ENCODE measurements around the gene INSIG1.

Gene INSIG1

DNA sequence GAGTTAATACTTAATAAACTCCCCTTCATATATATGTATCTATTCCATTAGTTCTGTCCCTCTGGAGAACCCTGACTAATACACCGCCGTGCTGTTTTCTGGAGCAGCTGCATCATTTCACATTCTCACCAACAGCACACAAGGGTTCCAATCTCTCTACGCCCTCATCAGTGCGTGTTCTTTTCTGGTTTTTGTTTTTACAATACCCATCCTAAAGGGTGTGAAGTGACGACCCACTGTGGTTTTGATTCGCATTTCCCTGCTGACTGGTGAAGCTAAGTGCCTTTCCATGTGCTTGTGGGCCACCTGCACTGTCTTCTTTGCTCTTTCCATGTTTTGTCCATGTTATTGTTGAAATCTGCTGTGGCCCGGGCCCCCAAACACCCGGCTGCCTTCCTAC, 11.0 kb upstream of the INSIG1 start:
- DNase-seq, result no peak

DNA sequence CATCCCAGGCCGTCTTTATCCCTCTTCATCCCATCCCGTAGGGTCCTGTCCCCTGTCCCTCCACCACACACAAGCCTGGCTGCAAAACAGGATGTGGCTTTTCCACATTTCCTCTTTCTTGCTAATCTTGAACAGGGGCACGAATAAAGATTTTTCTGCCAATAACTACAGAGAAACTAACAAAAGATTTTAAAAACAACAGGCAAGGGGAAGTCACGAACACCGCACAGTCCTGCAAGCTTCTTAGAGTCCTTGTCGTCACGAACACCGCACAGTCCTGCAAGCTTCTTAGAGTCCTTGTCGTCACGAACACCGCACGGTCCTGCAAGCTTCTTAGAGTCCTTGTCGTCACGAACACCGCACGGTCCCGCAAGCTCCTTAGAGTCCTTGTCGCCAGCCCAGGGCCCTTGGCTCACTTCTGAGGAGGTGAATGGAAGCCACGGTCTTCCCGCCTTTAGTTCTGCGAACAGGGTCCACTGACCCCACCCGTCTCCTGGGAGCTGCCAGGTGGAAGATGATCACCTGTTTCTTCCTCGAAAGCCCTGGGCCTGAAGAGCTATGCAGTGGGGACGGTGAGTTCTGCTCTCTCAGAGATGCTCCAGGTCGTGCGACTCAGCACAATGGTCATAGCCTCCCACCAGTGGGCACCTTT, 10.3 kb upstream of the INSIG1 start:
- no peak for DNase-seq

DNA sequence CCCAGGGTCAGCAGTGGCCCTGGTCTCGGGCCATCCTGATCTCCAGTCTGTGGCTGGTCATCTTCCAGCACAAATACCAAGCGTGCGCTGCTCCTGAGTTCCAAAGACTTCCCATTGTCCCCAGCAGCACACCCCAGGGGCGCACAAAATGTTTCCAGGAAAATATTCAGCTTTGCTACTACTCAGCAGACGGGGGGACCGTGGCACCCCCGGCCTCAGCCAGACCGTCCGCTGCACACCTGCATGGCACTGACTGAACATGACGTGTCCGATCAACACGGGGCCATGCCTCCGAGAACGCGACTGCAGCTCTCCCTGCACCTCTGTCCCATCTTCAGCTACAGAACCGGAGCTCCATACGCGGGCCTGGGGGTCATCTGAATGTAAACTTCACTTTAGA, 9.6 kb upstream of the INSIG1 start:
- DNase-seq, result no peak

DNA sequence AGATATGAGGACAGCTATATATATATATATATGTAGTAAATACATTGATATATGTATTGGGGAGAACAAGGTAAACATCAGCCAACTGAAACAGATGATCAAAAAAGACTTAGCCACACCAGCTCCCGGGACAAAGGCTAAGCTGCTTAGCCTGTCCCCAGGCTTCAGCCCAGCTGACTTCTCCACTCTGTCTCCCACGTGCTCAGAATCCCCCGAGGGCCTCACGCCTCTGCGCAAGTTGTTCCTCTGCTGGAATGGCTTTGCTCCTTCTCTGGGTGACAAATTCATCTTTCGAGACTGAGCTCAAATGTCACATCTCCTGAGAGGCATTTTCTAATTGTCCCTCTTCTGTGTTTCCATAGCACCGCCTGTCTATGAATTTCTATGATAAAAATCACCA, 8.6 kb upstream of the INSIG1 start:
- no peak for DNase-seq

DNA sequence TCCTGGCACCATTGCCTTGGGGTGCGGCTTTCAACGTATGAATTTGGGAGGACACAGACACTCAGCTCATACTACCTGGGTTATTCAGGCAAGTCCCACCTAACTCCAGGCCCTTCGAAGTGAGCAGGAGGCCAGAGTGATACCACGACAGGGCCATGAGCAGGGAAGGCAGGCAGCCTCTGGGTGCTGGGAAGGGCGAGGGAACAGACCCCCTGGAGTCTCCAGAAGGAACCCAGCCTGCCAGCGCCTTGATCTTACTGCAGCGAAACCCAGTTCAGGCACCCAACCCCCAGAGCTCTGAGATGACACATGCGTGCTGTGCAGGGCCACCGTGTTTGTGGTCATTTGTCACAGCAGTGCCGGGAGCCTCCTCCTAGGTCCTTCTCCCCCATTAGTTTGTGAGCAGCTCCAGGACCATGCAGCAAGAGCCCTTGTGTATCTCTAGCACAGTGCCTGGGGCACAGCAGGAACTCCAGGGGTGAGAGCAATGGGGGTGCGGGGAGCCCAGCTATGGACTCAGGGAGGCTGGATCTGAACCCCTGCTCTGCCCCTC, 7.7 kb upstream of the INSIG1 start:
- DNase-seq, result no peak

DNA sequence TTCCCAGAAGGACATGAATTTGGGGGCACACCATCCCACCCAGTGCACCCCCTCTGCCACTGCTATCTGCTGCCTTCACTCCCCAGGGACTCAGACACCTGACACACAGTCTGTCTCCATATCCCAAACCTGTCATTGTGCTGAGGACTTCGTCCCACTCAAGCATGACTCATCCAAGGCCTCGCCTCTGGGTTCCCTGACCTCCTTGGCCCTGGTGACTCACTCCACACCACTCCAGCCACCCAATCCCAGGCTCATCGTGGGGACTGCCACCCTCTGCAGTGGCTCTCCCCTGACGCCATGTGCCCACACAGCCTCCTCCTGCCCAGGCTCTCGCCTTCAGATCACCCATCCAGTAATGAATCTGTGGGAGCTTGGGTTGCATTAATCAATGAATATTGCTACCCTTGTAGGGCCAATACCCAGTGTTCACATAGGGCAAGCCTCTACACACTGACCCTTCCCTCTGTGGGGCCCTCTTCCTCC, 6.6 kb upstream of the INSIG1 start:
- DNase-seq, result no peak

DNA sequence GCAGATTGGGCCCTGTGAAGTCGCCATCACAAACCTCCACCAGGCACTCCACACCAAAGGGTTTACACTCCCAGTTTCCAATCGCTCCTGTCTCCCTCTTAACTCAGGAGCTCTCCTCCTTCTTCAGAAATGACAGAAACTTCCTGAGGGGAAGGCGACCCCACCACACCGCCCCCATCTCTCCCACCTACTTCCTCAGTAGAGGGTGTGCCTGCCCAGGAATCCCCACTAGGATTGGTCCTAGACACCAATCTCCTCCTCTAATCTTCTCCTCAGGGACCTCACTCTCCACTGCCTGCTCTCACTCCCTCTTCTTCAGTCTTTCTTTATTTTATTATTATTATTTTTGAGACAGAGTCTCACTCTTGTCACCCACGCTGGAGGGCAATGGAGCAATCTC, 5.9 kb upstream of the INSIG1 start:
- no peak for DNase-seq

DNA sequence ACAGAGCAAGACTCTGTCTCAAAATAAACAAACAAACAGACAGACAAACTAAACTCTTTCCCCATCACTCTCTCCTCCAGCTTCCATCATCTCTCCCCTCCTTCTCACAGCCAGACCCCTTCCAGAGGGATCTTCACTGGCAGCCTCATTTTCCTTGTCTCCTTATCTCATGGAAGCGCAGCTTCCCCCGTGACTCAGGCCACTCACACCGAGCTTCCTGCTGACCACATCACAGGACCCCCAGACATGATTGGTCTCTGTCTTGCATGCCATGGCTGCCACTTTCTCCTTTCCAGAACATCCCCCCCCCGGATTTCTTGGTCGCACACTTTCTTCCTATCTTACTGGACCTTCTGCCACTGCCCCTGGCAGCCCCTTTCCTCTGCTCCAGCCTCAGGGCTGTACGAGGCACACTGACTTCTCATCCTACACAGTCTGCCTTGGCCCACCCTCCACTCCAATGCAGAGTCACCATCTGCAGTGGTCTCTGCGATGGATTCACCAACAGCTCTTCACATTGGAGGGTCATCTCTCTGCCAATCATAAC, 4.9 kb upstream of the INSIG1 start:
- no peak for DNase-seq

DNA sequence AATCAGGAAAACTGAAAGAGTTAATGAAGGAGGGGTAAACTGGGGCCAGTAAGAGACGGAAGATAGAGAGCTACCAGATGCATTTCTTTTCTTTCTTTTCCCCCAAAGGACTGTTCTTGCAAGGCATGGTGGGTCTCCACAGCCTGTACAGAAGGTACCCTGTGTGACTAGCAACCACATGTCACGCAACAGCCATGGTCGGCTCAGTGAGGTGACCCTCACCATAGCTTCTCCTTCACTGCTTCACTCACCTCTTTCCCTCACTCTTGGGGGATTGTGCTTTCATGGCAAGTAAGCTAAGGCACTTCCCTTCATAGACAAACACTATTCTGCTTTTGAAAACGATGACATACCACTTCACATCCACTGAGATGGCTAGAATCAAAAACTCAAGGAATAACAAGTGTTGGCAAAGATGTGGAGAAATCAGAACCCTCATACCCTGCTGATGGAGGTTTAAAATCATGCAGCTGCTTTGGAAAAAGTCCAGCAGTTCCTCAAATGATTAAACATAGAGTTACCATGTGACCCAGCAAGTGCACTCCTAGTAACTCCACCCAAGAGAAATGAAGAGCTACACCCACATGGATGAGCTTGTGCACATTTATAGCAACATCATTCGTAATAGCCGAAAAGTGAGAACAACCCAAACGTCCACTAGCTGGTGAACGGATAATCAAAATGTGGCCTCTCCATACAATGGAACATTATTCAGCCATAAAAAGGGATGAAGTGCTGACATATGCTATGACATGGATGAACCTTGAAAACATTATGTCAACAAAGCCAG, 3.8 kb upstream of the INSIG1 start:
- no peak for DNase-seq

DNA sequence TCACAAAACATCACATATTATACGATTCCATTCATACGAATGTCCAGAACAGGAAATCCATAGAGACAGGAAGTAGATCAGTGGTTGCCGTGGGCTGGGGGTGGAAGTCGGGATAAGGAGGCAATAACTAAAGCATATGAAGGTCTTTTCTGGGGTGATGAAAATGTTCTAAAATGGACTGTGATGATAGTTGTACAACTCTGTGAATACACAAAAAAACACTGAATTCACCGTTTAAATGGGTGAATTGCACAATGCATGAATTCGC, 3.2 kb upstream of the INSIG1 start:
- DNase-seq, result no peak

DNA sequence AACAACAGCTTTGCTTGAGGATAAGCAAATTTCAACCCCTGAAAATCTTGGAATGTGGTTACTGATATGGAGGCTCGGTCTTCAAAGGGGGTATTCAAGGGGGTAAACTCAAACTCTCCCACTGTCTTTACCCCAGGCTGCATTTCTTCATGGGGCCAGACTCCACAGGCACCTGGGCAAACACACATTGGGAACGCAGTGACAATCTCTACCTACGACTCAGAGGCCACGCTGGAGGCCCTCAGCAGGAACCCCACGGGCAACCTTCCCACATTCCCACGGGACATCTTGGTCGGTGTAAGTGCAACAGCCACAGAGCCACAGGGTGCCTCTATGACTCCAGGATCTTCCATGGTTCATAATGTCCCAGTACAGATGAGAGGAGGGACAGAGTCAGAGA, 2.2 kb upstream of the INSIG1 start:
- no peak for DNase-seq

DNA sequence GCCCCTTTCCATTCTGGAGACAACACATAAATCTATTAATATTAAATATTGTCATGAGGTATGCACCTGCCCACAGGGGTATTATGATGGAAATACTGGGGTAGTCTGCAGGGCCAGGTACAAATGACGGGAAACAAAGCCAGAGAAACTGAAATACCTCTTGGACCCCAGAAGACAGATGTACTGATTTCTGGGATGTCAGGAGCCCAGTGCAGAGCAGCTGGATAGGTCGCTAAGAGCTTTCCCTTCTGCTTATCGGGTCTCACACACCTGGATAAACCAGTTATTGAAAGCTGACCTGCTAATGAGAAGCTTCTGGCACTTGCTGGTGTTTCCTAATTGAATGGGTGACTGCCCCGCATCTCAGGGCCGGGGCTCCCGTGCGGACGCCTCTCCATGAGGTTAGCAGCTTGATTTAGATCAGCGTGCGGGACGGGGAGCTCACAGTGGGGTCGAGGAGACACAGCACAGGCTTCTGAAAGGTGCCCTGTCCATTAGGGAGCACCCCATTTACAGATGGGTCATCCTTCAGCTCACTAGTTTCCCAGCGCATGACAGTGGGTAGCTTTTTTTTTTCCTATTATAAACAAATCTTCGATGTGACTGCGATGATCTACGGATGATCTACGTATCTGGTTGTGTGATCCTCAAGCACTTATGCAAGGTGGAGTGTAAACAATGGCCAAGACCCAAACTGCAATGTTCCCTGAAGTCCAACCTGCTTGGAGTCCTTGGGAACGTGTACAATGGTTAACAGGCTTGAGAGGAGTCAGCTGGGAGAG, 1.5 kb upstream of the INSIG1 start:
- no peak for DNase-seq

DNA sequence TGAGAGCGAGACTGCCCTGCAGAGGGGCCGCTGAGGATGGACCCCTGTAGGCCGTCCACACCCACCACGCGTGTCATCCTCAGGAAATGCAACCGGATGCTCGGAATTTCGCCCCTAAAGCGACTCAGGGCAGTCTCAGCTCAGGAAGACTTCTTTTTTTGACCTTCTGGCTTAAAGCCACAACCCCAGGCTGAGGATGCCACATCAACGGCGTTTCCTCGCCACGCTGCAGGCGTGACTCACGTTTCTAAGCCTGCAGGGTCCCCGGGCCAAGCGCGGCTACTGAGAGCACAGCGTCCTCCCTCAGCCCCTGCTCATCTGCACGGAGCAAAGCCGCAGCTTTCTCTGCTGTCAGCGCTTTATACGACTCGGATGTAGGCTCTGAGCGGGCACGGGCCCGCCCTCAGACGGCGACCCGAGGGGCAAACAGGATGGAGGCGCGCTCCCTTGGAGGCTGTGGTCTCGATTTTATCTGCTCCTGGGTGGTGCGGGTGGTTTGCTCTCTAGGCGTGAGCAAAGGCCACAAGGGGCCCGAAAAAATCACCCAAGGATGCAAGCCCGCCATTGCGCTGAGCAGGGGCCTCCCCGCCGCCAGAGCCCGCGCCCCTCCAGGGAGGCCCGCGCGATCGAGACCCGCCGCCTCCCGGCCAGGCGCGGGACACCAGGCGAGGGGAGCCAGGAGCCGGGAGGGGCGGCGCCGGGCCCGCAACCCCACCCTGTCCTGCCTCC, 726 bp upstream of the INSIG1 start:
- peak; percentile 86 for DNase-seq

DNA sequence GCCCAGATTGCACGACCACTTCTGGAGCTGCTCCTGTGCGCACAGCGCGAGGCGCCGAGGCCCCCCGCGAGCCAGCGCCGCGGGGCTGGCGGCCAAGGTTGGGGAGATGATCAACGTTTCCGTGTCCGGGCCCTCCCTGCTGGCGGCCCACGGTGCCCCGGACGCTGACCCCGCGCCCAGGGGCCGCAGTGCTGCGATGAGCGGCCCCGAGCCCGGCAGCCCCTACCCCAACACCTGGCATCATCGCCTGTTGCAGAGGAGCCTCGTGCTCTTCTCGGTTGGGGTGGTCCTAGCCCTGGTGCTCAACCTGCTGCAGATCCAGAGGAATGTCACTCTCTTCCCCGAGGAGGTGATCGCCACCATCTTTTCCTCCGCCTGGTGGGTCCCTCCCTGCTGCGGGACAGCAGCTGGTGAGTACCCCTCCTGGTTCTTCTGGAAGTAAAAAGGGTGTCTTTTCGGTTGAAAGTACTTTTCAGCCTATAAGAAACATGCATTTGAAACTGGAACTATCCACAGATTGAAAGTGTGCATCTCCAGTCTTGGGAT, 683 bp downstream of the INSIG1 start:
- peak; percentile 13 for DNase-seq

DNA sequence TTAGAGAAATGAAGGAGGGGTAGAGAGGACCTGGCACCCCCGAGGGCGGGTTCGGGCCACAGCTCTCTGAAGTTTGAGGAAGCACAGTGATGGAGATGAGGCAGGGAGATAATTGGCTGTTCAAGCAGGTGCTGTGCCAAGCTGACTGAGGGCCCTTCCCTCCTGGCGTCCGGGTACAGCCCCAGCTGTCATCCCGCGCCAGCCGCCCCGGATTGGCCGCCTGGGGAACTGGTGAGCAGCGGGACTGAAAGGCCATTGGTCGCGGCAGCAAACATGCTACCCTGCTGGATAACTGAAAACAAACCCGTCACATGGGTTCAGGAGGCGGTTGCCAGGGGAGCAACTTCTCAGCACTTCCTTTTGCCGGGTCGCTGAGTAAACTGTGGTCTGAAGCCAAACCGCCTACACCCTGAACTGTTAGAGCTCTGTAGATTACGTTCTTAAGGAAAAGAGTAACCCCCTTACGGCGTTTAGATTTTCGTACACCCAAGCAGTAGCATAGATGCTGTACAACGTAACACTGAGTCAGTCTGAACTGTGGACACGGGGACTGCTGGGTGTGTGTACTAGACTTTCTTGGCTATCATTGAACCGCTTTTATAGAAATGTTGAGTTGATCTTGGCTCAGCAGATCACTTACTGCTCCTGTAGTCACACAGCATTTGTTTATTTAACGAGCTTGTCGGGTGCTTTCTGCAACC, 1.3 kb downstream of the INSIG1 start:
- DNase-seq, result peak; percentile 93

DNA sequence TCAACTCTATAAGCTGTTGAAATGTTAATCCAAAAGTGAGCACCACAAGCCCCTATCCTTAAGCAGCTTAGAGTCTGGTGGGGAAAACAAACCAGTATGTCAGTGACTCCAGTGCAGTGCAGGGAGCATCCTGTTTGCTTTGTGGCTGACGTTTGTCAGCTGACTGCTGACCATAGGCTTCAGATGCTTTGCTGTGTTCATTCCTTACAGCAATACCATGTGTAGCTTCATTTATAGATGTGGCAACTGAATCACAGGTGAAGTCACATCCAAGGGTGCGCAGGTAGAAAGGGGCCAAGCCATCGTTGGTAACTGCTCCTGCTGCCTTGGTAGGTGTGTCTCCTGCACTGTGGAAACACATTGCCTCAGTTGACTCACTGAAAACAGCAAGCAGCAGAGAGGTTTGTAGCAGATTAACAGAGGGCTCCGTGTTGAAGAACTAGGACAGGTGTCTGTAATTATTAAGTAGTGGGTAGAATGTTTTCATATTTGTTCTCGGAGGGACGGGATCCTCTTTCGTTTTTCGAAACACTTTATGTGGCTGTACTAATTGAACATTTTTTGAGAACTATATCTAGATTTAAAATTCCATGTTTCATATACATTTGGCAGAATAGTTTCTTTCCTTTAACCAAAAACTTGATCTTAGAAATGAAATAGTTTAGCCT, 2.0 kb downstream of the INSIG1 start:
- peak; percentile 23 for DNase-seq

DNA sequence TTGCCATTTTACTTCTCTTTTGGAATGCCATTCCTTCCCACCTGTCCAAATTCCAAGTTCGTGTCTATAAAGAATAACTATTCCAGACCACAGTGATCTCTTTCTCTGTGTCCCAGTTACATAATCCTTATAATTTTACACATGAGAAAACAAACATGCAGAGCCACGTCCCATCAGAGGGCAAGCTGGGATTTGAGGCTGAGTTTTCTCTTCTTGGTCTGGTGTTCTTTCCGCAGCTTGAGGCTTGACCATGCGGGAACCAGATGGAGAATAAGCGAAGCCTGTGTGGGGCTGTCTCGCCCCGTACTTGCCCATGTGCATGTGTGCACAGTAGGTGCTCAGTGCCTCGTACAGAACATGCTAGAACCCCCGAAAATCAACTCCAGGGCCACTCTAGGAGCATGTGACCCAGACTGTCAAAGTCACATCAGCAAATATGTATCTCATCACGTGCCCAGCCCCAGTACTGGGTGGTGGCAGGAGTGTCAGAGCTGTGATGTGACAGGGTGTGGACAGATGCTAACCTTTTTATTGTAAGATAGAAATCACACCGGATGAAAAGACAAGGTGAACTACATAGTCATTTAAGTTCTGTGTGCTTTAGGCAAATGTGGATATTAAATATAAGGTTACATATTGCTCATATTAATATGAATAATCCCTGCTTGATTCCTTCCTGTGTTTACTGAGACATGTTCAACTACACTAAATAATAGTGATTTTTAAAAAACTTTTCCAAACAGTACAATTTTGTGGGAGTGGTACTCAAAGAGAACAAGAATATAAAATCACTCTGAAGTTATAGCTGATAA, 3.2 kb downstream of the INSIG1 start:
- no peak for DNase-seq

DNA sequence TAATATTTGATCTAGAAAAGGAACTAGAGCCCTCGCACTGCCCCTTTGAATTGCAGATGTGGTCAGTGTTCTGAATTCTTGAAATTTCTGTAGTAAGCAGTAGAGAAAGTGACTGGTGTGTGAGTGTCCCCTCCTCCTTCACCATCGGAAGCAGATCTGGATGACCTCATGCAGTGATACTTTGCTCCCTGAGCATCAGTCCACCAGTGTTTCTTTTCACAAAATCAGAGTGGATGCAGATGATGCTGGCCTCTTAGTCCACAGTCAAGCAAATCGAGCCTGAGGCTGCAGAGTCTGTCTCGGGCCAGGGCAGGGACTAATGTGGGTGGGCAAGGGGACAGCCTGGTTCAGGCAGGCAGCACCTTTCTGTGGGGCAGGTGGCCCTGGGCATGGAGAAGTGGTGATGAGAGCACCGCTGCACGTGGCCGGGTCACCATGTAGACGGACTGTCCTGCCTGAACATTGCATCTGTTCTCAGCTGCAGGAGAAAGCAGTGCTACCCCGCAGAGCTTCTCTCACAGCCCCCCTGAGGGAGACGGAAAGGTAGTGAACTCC, 5.4 kb downstream of the INSIG1 start:
- DNase-seq, result no peak

DNA sequence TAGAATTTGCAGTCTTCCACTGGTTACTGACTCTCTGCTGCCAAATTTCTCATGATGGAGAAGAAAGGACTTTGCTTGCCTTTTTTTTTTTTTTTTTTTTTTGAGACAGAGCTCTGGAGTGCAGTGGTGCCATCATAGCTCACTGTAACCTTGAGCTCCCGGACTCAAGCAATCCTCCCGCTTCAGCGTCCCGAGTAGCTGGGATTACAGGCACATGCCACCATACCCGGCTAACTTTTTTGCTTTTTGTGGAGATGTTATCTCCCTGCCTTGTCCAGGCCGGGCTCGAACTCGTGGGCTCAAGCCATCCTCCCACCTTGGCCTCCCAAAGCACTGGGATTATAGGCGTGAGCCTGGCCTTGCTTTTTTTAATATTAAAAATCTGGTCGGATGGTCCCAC, 6.2 kb downstream of the INSIG1 start:
- DNase-seq, result no peak

Measured in activated CD4-positive, alpha-beta T cell treated with anti-CD3 and anti-CD28 coated beads, Interleukin-2, amount 50 U/mL, for 1 hour (primary cell).